Neural crest cell (in vitro differentiated cells): ENCODE data around the gene LMNA. TPM values are rescaled to one million over a fixed set of nuclear protein-coding genes. Genes with fewer than 3 reads are reported as not detected.
A peak's percentile ranks its signal among the peaks of the same experiment; 100 is the strongest.

ENCODE experiments used
- DNase-seq: peaks from one replicate; pipeline ENCODE4 v3.0.0; 2021; ENCODE audit warnings: low read depth, mixed read lengths, low spot score
- H3K27ac Mint-ChIP-seq: one replicate; pipeline ENCODE4 v1.8.0; 2021; ENCODE audit warnings: mild to moderate bottlenecking, mixed read lengths; ENCODE audit not compliant: unreplicated experiment
- H3K27me3 Mint-ChIP-seq: 2 replicates; pipeline ENCODE4 v1.8.0; 2021; ENCODE audit warnings: low read depth, mild to moderate bottlenecking, mixed read lengths
- H3K36me3 Mint-ChIP-seq: 2 replicates; pipeline ENCODE4 v1.8.0; 2021; ENCODE audit warnings: low read depth, mild to moderate bottlenecking, mixed read lengths
- H3K4me1 Mint-ChIP-seq: 2 replicates; pipeline ENCODE4 v1.8.0; 2021; ENCODE audit warnings: mixed read lengths
- H3K4me3 Mint-ChIP-seq: one replicate; pipeline ENCODE4 v1.8.0; 2021; ENCODE audit warnings: mild to moderate bottlenecking, mixed read lengths
- H3K9me3 Mint-ChIP-seq: 2 replicates; pipeline ENCODE4 v1.8.0; 2021; ENCODE audit warnings: mixed read lengths
- CTCF ChIP-seq: fragments of 200-600 bp; sonication (generic); conservative IDR thresholded peaks from 2 replicates; pipeline ENCODE4 v1.5.0; 2021; ENCODE audit warnings: antibody characterized with exemption, mild to moderate bottlenecking
- total RNA-seq: library from RNA; stranded (reverse); gene quantifications from 2 replicates; pipeline ENCODE4 v1.2.1, GENCODE V29; 2021

Gene LMNA
- total RNA-seq, 1 donor from 2014 or later: 51.0 TPM

GRCh38 chr1:156146020-156146768 lies 31.7 kb downstream of the LMNA start:
- Mint-ChIP-seq H3K36me3 (no peaks in the 10 kb centered on the region), H3K4me3 (peak overlapping the region; percentile 47), H3K27me3 (peaks cover 38% of the 10 kb centered on the region), H3K4me1 (peaks cover 21% of the 10 kb centered on the region), H3K27ac (no peak overlapping the region), H3K9me3 (no peaks in the 10 kb centered on the region)
- no peak for DNase-seq
- TF ChIP-seq CTCF: peak; percentile 75

DNA sequence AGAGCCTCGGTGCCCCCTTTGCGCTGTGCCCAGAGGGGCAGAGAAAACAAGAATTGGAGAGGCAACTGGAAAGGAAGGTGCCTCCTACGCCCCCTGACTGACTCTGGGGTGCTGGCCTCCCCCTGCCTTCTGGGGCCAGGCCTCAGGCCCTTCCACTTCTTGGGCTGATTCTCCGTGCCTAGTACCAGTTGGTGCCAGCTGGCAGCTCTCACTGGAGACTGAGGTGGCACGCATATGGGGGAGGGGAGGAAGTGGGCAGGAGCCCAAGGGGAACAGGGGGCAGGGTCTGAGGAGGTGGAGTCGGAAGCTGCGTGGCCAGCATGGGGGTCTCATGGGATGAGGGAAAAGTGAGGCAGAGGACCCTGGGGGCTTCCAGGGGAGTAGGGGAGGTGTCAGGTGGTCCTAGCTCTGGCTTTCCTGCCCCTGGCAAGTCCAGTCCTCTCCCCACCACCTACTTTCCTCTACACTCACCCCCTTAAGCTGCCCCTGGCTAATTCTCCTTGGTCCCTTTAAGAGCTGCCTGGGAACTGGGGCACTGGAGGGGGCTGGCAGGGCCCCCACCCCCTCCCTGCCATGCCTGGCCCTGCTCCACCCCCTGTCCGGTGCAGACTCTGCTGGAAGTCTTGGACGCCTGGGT lies 32.4 kb downstream of the LMNA start:
- H3K27ac Mint-ChIP-seq: no peak overlapping the region
- H3K27me3 Mint-ChIP-seq: peaks cover 38% of the 10 kb centered on the region
- no peak for DNase-seq
- H3K4me3 Mint-ChIP-seq: no peak overlapping the region
- H3K4me1 Mint-ChIP-seq: peaks cover 20% of the 10 kb centered on the region
- no peaks in the 10 kb centered on the region for H3K36me3 Mint-ChIP-seq
- TF ChIP-seq CTCF: no peak
- no peaks in the 10 kb centered on the region for H3K9me3 Mint-ChIP-seq

DNA sequence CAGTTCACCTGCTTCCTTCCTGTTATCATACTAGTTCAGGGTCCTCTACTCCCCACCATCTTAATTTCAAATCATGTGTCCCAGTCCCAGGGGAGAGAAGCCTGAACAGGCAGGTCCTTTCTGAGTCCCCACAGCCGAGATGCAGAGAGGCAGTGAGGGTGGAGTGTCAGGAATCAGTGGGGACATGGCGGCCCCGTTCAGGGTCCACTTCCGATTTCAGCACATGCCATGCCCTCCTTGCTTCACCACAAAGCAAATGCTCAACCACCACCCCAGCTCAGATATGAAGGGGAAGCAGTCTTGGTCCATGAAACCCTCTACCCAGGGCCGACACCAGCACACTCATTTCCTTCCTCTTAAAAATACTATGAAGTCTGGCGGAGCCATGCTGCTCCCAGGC lies 33.7 kb downstream of the LMNA start:
- no peaks in the 10 kb centered on the region for H3K9me3 Mint-ChIP-seq
- TF ChIP-seq CTCF: no peak
- peaks cover 20% of the 10 kb centered on the region for H3K4me1 Mint-ChIP-seq
- H3K27me3 Mint-ChIP-seq: peaks cover 40% of the 10 kb centered on the region
- no peak overlapping the region for H3K27ac Mint-ChIP-seq
- no peak for DNase-seq
- H3K4me3 Mint-ChIP-seq: no peak overlapping the region
- H3K36me3 Mint-ChIP-seq: no peaks in the 10 kb centered on the region

DNA sequence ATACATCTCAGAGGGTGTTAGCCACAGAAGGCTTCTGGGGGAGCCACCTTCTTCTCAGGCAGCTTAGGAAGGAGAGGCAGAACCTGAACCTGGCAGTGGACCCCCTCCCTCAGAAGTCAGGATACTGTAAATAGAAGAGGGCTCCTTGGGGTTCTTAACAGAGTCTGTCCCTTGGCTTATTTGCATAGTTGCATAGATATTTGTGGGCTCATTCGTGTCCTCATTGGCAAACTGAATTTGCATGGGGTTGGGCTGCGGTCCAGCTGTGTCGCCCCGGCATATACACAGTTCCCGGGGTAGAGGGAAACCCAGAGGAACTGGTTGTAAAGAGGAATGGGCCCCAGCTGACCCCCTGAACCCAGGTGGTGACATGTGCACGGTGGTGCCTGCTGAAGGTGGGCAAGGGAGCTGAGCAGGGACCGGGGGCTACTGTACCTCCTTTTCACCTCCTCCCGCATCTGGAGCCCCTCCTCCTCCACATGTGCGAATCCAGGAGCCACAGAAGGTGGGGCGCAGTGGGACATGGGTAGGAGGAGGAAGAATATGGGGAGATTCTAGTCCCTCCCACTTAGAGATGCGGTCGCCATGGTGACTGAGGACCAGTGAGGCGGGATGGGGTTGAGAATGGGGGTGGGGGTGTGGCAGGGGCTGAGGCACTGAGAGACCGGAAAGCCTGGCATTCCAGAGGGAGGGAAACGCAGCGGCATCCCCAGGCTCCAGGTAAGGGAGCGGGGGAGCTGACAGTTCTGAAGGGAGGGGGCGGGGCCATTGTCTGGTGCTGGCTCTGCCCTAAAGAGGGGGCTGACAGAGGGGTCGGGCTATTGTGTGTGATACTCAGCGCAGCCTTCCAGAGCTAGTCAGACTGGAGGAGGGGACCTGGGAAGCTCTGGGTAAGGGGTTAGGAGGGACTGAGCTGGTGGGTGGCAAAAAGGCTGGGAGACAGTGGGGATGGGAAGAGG lies 35.1 kb downstream of the LMNA start:
- peak overlapping the region; percentile 50 for H3K4me3 Mint-ChIP-seq
- H3K36me3 Mint-ChIP-seq: no peaks in the 10 kb centered on the region
- no peak overlapping the region for H3K27ac Mint-ChIP-seq
- peaks cover 38% of the 10 kb centered on the region for H3K27me3 Mint-ChIP-seq
- no peak for TF ChIP-seq CTCF
- H3K4me1 Mint-ChIP-seq: peaks cover 20% of the 10 kb centered on the region
- H3K9me3 Mint-ChIP-seq: no peaks in the 10 kb centered on the region
- no peak for DNase-seq

- no peak for TF ChIP-seq CTCF
- no peaks in the 10 kb centered on the region for H3K9me3 Mint-ChIP-seq
- no peaks in the 10 kb centered on the region for H3K36me3 Mint-ChIP-seq
- no peak overlapping the region for H3K27ac Mint-ChIP-seq
- H3K4me3 Mint-ChIP-seq: peak overlapping the region; percentile 50
- no peak for DNase-seq
- peaks cover 20% of the 10 kb centered on the region for H3K4me1 Mint-ChIP-seq
- peaks cover 38% of the 10 kb centered on the region for H3K27me3 Mint-ChIP-seq
Measured at GRCh38 chr1:156150333-156151011, 36.0 kb downstream of the LMNA start.
